AG04449 (cell line): ENCODE data around the gene ST6GALNAC4.
"Not testable (repeated sequence)": the region's sequence is repeated elsewhere in the genome, so short reads cannot be mapped to it uniquely, and the experiment has no call there.

Experiments used
- CTCF ChIA-PET: fragments of 350-600 bp; formaldehyde crosslinking; extraction: SDS; loops from one replicate; lab custom pipeline; 2021; ENCODE audit warnings: antibody characterized with exemption; lab: Yijun Ruan, JAX
- POLR2A ChIA-PET: fragments of 400-600, 350-600 bp; formaldehyde crosslinking; extraction: SDS; loops from one replicate; lab custom pipeline; 2020; ENCODE audit warnings: antibody characterized with exemption, inconsistent platforms; lab: Yijun Ruan, JAX
- DNase-seq: peaks from one replicate; pipeline ENCODE4 v3.0.0-alpha.2; 2010; ENCODE audit warnings: low read depth, low spot score
- H3K4me3 ChIP-seq: 2 replicates; pipeline ENCODE4 v1.5.1; 2011; ENCODE audit warnings: low read depth, mild to moderate bottlenecking, control low read depth, low read length
- CTCF ChIP-seq: IDR thresholded peaks from one replicate; pipeline ENCODE4 v1.5.1; 2011; ENCODE audit warnings: mild to moderate bottlenecking, moderate library complexity, low read length, control low read depth, inconsistent platforms; ENCODE audit not compliant: insufficient read depth; ENCODE audit errors: missing control alignments

The ST6GALNAC4 gene

GRCh38 chr9:127886401-127886972 is 30.4 kb downstream of the ST6GALNAC4 start:
- H3K4me3 ChIP-seq = no peak overlapping the region
- no peak for DNase-seq
- ChIA-PET CTCF (interaction anchor here (1.1 to 1.3 kb wide), 3 partner anchors 11 to 14 kb away, joined by 3 read pairs; no protein-coding TSS in a partner anchor), POLR2A (interaction anchor here (1.1 kb wide), 1 partner anchor 8 kb away, joined by 3 read pairs; no protein-coding TSS in a partner anchor)
- TF ChIP-seq CTCF = no peak

- ChIA-PET POLR2A (interaction anchor here (0.6 kb wide), 1 partner anchor 95 kb away, joined by 4 read pairs; the partner anchor contains the start of gene EEIG1), CTCF (interaction anchor here (1.0 to 2.8 kb wide), 4 partner anchors 13 to 151 kb away, joined by 3 to 16 read pairs (median 3); partner anchors contain the start of gene TOR2A)
- no peak for DNase-seq
- TF ChIP-seq CTCF = no peak
- no peak overlapping the region for H3K4me3 ChIP-seq
Observed at GRCh38 chr9:127885508-127886281, 31.1 kb downstream of the ST6GALNAC4 start.

- CTCF ChIA-PET = interaction anchor here (1.0 to 2.8 kb wide), 5 partner anchors 9 to 150 kb away, joined by 3 to 16 read pairs (median 3); partner anchors contain the start of gene TOR2A
- no peak overlapping the region for H3K4me3 ChIP-seq
- TF ChIP-seq CTCF = no peak
- DNase-seq = no peak
- POLR2A ChIA-PET = interaction anchor here (0.6 kb wide), 1 partner anchor 95 kb away, joined by 4 read pairs; the partner anchor contains the start of gene EEIG1
Observed at GRCh38 chr9:127884976-127885490, 31.8 kb downstream of the ST6GALNAC4 start.

- no peak for DNase-seq
- CTCF ChIA-PET = interaction anchor here (1.0 to 2.8 kb wide), 4 partner anchors 10 to 150 kb away, joined by 3 to 16 read pairs (median 3); partner anchors contain the start of gene TOR2A
- no peak overlapping the region for H3K4me3 ChIP-seq
- TF ChIP-seq CTCF = no peak
- POLR2A ChIA-PET = no interaction called here
Observed at GRCh38 chr9:127884427-127884911, 32.4 kb downstream of the ST6GALNAC4 start.

- no peak for DNase-seq
- ChIA-PET CTCF (interaction anchor here (0.7 to 2.8 kb wide), 2 partner anchors 14 to 133 kb away, joined by 3 to 16 read pairs; no protein-coding TSS in a partner anchor), POLR2A (no interaction called here)
- H3K4me3 ChIP-seq = no peak overlapping the region
- TF ChIP-seq CTCF = no peak
Observed at GRCh38 chr9:127883959-127884358, 32.9 kb downstream of the ST6GALNAC4 start.

- DNase-seq, POLR2A ChIA-PET, H3K4me3 ChIP-seq: not testable (repeated sequence)
- CTCF ChIA-PET = interaction anchor here (1.8 to 3.6 kb wide), 3 partner anchors 12 to 236 kb away, joined by 5 to 29 read pairs (median 7); partner anchors contain the start of gene TOR2A
Observed at GRCh38 chr9:127881715-127882114, 35.1 kb downstream of the ST6GALNAC4 start.
